Liver (tissue), 9 donors: ENCODE results near the gene EXOC7. TPM values are rescaled to one million over a fixed set of nuclear protein-coding genes. Genes with fewer than 3 reads are reported as not detected.

Source experiments
- DNase-seq: peaks from one replicate; pipeline ENCODE4 v3.0.0-alpha.2; 2017; ENCODE audit warnings: low spot score
- H3K27ac ChIP-seq, 2 donors: one replicate each; pipeline ENCODE4 v1.7.0; 2013; ENCODE audit warnings: inconsistent platforms in 2 of 2, low read length in 2 of 2, control low read depth in 1 of 2, low read depth in 1 of 2, mild to moderate bottlenecking in 1 of 2
- H3K27me3 ChIP-seq, 4 donors: one replicate each; pipeline versions ENCODE4 v1.6.1 to v1.7.0; 2013; ENCODE audit warnings: low read length in 3 of 4, inconsistent platforms in 1 of 4, mild to moderate bottlenecking in 1 of 4, moderate library complexity in 1 of 4; ENCODE audit not compliant: control insufficient read depth in 4 of 4, insufficient read depth in 4 of 4
- H3K36me3 ChIP-seq, 4 donors: one replicate each; pipeline versions ENCODE4 v1.6.1 to v1.7.0; 2013; ENCODE audit warnings: low read length in 3 of 4, mild to moderate bottlenecking in 3 of 4, low read depth in 1 of 4, moderate library complexity in 1 of 4; ENCODE audit not compliant: control insufficient read depth in 4 of 4, insufficient read depth in 3 of 4
- H3K4me1 ChIP-seq, 4 donors: one replicate each; pipeline versions ENCODE4 v1.6.1 to v1.7.0; 2013; ENCODE audit warnings: low read length in 3 of 4, mild to moderate bottlenecking in 3 of 4, moderate library complexity in 1 of 4; ENCODE audit not compliant: control insufficient read depth in 4 of 4, insufficient read depth in 4 of 4
- H3K4me3 ChIP-seq, 3 donors: one replicate each; pipeline versions ENCODE4 v1.6.1 to v1.7.0; 2013; ENCODE audit warnings: low read length in 3 of 3, control low read depth in 1 of 3, low read depth in 1 of 3, mild to moderate bottlenecking in 1 of 3
- H3K9ac ChIP-seq, 2 donors: one replicate each; pipeline ENCODE4 v1.7.0; 2013; ENCODE audit warnings: low read length in 2 of 2, mild to moderate bottlenecking in 2 of 2, moderate library complexity in 2 of 2, control low read depth in 1 of 2, low read depth in 1 of 2
- H3K9me3 ChIP-seq, 4 donors: one replicate each; pipeline versions ENCODE4 v1.6.1 to v1.7.0; 2013; ENCODE audit warnings: low read length in 3 of 4; ENCODE audit not compliant: control insufficient read depth in 4 of 4
- EGR1 ChIP-seq, 2 donors: IDR thresholded peaks; 2 replicates each; pipeline ENCODE4 v1.6.1; 2016 to 2018; ENCODE audit warnings: antibody characterized with exemption in 2 of 2, low read depth in 2 of 2
- FOXA1 ChIP-seq: IDR thresholded peaks from 2 replicates; pipeline ENCODE4 v1.6.1; 2016; ENCODE audit warnings: antibody characterized with exemption
- FOXA2 ChIP-seq: IDR thresholded peaks from 2 replicates; pipeline ENCODE4 v1.6.1; 2016; ENCODE audit warnings: antibody characterized with exemption
- GABPA ChIP-seq, 2 donors: IDR thresholded peaks in 1 of 2; conservative IDR thresholded peaks in 1 of 2; 2 replicates each; pipeline ENCODE4 v1.6.1; 2016; ENCODE audit warnings: antibody characterized with exemption in 2 of 2, mild to moderate bottlenecking in 1 of 2, moderate library complexity in 1 of 2
- HNF4A ChIP-seq, 2 donors: conservative IDR thresholded peaks; 2 replicates each; pipeline ENCODE4 v1.6.1; 2016; ENCODE audit warnings: antibody characterized with exemption in 2 of 2, mild to moderate bottlenecking in 2 of 2
- HNF4G ChIP-seq: IDR thresholded peaks from 2 replicates; pipeline ENCODE4 v1.6.1; 2016; ENCODE audit warnings: antibody characterized with exemption
- JUND ChIP-seq, 2 donors: IDR thresholded peaks; 2 replicates each; pipeline ENCODE4 v1.6.1; 2016; ENCODE audit warnings: antibody characterized with exemption in 2 of 2
- NR2F2 ChIP-seq: IDR thresholded peaks from 2 replicates; pipeline ENCODE4 v1.6.1; 2016; ENCODE audit warnings: antibody characterized with exemption
- RAD21 ChIP-seq, 2 donors: IDR thresholded peaks; 2 replicates each; pipeline ENCODE4 v1.6.1; 2016; ENCODE audit warnings: antibody characterized with exemption in 2 of 2, mild to moderate bottlenecking in 2 of 2
- RXRA ChIP-seq, 2 donors: IDR thresholded peaks; 2 replicates each; pipeline ENCODE4 v1.6.1; 2017 to 2018; ENCODE audit warnings: antibody characterized with exemption in 2 of 2, mild to moderate bottlenecking in 1 of 2
- SP1 ChIP-seq: IDR thresholded peaks from 2 replicates; pipeline ENCODE4 v1.6.1; 2018; ENCODE audit warnings: antibody characterized with exemption, mild to moderate bottlenecking
- TAF1 ChIP-seq: conservative IDR thresholded peaks from 2 replicates; pipeline ENCODE4 v1.6.1; 2016; ENCODE audit warnings: antibody characterized with exemption, mild to moderate bottlenecking
- YY1 ChIP-seq: IDR thresholded peaks from 2 replicates; pipeline ENCODE4 v1.6.1; 2016; ENCODE audit warnings: antibody characterized with exemption, mild to moderate bottlenecking
- WGBS: extraction: QIAGEN DNeasy Blood & Tissue Kit; methylation state at CpG from one replicate; pipeline ENCODE4 v1.1.7; 2013; 5-methylcytosine and 5-hydroxymethylcytosine counted together
- polyA plus RNA-seq, 2 donors: library from polyadenylated mRNA; stranded (reverse) in 1 of 2; unstranded in 1 of 2; fragments of 200-250 nt in 1 of 2; fragments of >200 nt in 1 of 2; fragmentation: Nextera tagmentation in 1 of 2; extraction: Ambion mirVana in 1 of 2; gene quantifications; one replicate each; pipeline versions ENCODE4 v1.2.1 to v1.2.3, GENCODE V29; 2013 to 2015
- total RNA-seq, 2 donors: library from RNA; depleted of rRNA; stranded (reverse); fragments of >200 nt; gene quantifications; one replicate each; pipeline ENCODE4 v1.2.3, GENCODE V29; 2014
- TF ChIP-seq, protein P1 (sequence below): fragments of 150-350 bp; IDR thresholded peaks from 2 replicates; pipeline ENCODE4 v1.5.1; 2017; ENCODE audit warnings: improper control_type of control experiment, low read depth, low read length; ENCODE audit not compliant: missing input control
- TF ChIP-seq, protein P2 (sequence below): IDR thresholded peaks from 2 replicates; pipeline ENCODE4 v1.6.1; 2016; ENCODE audit warnings: antibody characterized with exemption
- TF ChIP-seq, protein P3 (sequence below): IDR thresholded peaks from 2 replicates; pipeline ENCODE4 v1.6.1; 2016; ENCODE audit warnings: antibody characterized with exemption
- TF ChIP-seq, protein P4 (sequence below): IDR thresholded peaks from 2 replicates; pipeline ENCODE4 v1.6.1; 2016; ENCODE audit warnings: antibody characterized with exemption
- TF ChIP-seq, protein P5 (sequence below): IDR thresholded peaks from 2 replicates; pipeline ENCODE4 v1.6.1; 2016; ENCODE audit warnings: antibody characterized with exemption, mild to moderate bottlenecking
- donor health status: healthy.
- donor health status: healthy.
- donor health status: healthy.
- donor health status: healthy.
- donor health status: healthy.

EXOC7 gene
- total and polyA plus RNA-seq, 4 donors: 28.0 to 64.8 (median 38.2) TPM

DNA sequence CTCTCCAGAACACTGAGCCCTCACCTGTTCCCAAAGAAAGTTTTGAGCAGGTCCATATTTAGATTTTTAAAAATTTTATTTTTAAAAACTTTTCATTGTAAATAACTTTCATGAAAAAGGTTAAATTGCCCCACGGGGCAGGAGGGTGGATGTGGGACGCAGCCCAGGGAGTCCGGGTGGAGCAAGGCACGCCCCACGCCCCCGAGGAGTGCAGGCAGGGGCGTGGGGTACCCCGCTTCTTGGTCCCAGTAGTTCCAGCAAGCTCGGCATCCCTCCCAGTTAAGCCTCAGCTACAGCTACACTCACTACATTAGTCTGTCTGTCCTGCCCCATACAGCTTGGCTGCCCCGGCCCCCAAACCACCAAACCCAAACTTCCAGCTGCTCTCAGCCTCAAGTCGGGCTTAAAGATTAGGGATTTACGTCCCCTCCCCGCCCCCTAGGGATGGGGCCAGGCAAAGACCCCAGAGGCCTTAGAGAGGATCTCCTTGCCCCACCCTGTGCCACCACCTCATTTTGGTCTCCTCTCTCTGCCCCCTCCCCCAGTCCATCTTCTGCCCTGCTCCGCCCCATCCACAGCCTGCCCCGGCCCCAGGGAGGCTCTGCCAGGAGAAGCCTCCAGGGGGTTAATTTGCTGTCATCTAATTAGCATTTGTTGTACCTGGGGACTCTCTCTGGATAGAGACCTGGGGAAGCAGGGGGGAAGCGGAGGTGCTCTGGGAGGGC is 32.9 kb upstream of the EXOC7 start:
- DNase-seq: no peak
- Histone ChIP-seq H3K36me3 (no peaks in the 10 kb centered on the region), H3K27me3 (peaks cover 0 to 3% (median 1%) of the 10 kb centered on the region in 4 donors), H3K9me3 (no peaks in the 10 kb centered on the region), H3K9ac (no peak overlapping the region), H3K4me3 (no peak overlapping the region), H3K27ac (no peak overlapping the region), H3K4me1 (peaks cover 2 to 14% (median 7%) of the 10 kb centered on the region in 4 donors)
- 88% methylated on average over 16 of the region's 16 CpGs for WGBS
- TF ChIP-seq HNF4G: no peak
- no peak for TF ChIP-seq SP1
- TF ChIP-seq FOXA2: no peak
- no peak for TF ChIP-seq GABPA (IDR thresholded peaks at IDR 0.05 in 1 of 2, conservative IDR thresholded peaks at IDR 0.05 in 1 of 2)
- TF ChIP-seq, protein P1, sequence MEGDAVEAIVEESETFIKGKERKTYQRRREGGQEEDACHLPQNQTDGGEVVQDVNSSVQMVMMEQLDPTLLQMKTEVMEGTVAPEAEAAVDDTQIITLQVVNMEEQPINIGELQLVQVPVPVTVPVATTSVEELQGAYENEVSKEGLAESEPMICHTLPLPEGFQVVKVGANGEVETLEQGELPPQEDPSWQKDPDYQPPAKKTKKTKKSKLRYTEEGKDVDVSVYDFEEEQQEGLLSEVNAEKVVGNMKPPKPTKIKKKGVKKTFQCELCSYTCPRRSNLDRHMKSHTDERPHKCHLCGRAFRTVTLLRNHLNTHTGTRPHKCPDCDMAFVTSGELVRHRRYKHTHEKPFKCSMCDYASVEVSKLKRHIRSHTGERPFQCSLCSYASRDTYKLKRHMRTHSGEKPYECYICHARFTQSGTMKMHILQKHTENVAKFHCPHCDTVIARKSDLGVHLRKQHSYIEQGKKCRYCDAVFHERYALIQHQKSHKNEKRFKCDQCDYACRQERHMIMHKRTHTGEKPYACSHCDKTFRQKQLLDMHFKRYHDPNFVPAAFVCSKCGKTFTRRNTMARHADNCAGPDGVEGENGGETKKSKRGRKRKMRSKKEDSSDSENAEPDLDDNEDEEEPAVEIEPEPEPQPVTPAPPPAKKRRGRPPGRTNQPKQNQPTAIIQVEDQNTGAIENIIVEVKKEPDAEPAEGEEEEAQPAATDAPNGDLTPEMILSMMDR: no peak
- TF ChIP-seq EGR1 (IDR thresholded peaks at IDR 0.05; ENCODE audit: low read depth in 2 of 2): no peak
- no peak for TF ChIP-seq YY1
- TF ChIP-seq, protein P2, sequence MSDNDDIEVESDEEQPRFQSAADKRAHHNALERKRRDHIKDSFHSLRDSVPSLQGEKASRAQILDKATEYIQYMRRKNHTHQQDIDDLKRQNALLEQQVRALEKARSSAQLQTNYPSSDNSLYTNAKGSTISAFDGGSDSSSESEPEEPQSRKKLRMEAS: no peak
- no peak for TF ChIP-seq JUND (IDR thresholded peaks at IDR 0.05)
- TF ChIP-seq, protein P3, sequence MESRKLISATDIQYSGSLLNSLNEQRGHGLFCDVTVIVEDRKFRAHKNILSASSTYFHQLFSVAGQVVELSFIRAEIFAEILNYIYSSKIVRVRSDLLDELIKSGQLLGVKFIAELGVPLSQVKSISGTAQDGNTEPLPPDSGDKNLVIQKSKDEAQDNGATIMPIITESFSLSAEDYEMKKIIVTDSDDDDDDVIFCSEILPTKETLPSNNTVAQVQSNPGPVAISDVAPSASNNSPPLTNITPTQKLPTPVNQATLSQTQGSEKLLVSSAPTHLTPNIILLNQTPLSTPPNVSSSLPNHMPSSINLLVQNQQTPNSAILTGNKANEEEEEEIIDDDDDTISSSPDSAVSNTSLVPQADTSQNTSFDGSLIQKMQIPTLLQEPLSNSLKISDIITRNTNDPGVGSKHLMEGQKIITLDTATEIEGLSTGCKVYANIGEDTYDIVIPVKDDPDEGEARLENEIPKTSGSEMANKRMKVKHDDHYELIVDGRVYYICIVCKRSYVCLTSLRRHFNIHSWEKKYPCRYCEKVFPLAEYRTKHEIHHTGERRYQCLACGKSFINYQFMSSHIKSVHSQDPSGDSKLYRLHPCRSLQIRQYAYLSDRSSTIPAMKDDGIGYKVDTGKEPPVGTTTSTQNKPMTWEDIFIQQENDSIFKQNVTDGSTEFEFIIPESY: no peak
- TF ChIP-seq, protein P4, sequence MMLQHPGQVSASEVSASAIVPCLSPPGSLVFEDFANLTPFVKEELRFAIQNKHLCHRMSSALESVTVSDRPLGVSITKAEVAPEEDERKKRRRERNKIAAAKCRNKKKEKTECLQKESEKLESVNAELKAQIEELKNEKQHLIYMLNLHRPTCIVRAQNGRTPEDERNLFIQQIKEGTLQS: no peak
- TF ChIP-seq, protein P5, sequence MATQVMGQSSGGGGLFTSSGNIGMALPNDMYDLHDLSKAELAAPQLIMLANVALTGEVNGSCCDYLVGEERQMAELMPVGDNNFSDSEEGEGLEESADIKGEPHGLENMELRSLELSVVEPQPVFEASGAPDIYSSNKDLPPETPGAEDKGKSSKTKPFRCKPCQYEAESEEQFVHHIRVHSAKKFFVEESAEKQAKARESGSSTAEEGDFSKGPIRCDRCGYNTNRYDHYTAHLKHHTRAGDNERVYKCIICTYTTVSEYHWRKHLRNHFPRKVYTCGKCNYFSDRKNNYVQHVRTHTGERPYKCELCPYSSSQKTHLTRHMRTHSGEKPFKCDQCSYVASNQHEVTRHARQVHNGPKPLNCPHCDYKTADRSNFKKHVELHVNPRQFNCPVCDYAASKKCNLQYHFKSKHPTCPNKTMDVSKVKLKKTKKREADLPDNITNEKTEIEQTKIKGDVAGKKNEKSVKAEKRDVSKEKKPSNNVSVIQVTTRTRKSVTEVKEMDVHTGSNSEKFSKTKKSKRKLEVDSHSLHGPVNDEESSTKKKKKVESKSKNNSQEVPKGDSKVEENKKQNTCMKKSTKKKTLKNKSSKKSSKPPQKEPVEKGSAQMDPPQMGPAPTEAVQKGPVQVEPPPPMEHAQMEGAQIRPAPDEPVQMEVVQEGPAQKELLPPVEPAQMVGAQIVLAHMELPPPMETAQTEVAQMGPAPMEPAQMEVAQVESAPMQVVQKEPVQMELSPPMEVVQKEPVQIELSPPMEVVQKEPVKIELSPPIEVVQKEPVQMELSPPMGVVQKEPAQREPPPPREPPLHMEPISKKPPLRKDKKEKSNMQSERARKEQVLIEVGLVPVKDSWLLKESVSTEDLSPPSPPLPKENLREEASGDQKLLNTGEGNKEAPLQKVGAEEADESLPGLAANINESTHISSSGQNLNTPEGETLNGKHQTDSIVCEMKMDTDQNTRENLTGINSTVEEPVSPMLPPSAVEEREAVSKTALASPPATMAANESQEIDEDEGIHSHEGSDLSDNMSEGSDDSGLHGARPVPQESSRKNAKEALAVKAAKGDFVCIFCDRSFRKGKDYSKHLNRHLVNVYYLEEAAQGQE: no peak
- TF ChIP-seq HNF4A (conservative IDR thresholded peaks at IDR 0.05): no peak
- TF ChIP-seq TAF1: no peak
- TF ChIP-seq NR2F2: no peak
- TF ChIP-seq FOXA1: no peak
- TF ChIP-seq RAD21 (IDR thresholded peaks at IDR 0.05): no peak
- TF ChIP-seq RXRA (IDR thresholded peaks at IDR 0.05): no peak
